UCSD-AML1 (cell line): ENCODE results near the gene PRDM16.
A peak's percentile ranks its signal among the peaks of the same experiment; 100 is the strongest.

Source experiments
- DNase-seq: peaks from one replicate; lab custom pipeline; 2025; ENCODE audit not compliant: unreplicated experiment; lab: John Stamatoyannopoulos, UW

The PRDM16 gene

DNA sequence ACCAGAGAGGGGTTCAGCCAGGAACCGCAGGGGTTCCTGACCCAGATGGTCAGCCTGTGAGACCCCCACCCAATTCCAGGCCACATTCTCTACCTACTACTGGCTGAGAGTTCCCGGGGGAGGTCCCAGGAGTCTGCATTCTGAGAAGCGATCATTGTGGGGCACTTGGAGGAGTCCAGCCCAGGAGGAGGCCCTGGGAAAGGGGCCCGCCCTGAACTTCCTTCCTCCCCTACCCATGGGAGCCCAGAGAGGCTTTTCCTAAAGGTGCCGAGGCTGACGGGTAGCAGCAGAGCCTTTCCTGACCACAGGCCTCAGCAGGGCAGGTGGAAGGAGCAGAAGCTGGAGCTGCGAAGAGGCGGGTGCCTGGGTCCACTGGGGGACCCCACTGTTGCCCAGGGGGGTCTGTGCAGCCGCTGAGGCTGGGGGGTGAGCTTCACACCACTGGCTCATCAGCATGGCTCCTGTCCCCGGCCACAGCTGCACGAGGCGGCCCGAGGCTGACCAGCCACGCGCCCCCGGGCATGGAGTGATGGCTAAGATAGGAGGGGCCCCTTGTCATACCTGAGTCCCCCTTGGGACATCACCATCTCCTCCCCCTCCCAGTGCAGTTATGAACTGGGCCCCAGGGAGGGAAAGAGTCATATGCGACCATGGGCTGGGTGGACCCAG, 127.7 kb downstream of the PRDM16 start:
- peak; percentile 61 for DNase-seq

DNA sequence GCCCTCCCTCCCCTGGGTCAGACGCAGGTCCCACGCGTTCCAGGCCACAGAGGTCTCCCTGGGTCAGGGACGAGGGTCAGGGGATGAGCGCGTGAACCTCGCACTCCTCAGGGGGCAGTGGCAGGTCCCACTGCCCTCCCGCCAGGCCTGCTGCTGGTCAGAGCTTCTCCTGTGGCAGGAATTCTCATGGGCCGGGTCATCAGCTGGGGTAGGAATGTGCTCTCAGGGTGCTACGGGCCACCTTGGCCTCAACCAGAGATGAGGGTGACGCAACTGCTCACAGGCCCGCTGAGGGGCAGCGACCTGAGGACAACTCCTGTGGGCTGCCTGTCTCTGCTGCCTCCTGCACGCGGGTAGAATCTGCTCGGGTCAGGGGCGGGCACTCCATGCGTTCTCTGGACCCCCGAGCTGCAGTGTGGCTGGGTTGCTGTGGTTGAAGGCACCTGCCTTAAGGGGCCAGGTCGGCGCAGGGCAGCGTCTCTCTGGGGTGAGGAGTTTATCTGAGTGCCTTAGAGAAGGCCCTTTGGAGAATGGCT, 128.8 kb downstream of the PRDM16 start:
- no peak for DNase-seq

DNA sequence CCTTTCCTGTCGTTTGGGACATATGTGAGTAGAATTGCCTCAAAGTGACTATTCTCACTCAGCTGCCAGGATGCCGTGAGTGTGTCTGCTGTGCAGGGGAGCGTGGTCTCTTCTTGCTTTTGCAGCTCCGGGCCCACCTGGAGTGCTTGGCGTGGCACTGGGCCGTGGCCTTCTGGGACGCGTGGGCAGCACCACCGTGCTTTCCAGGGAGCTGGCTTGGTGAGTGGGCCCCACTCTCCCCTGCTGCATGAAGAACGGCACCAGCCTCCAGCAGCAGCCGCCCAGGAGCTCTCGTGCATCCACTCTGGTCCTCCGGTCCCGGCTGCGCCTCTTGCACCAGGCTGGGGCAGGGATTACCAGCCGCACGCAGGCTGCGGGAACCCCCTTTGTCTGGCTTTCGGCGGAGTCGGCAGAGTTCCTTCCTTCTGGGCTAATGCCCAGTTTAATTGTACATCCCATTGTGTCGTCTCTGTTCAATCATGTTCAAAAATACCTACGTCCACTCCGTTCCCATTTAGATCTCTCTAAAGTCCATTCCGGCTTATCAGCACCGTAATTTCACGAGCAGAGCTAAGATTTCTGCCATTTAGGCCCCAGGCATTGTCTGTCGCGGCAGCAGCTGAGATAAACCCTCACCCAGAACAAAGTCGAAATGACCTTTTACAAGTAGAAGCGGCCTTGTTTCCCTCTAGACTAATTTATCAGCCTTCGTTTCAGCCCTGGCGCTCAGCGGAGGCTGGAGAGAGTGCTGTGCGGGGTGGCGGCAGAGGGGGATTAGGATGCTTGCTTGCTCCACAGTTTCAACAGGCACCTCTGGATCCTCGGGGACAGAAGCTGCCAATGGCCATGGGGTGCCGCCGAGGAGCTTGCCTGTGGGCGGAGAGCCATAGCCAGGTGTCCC, 129.6 kb downstream of the PRDM16 start:
- no peak for DNase-seq

DNA sequence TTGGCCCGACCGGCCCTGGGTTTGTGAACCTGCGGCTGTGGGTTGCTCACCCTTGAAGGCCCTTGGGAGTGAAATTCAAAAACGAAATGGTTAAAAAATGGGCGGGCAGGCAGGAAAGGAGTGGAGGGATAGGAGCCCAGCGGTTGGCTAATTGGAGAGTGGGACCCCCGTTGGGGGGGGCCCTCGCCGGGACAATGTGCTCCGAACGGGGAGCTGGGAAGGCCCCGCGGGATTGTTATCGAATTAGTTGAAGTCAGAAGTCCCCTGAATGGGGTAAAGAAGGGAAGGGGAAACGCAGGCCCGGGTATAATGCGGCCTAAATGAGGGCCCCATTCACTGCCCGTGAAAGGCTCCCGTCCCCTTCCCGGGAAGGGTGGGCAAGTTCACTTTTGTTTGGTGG, 135.7 kb downstream of the PRDM16 start:
- no peak for DNase-seq

DNA sequence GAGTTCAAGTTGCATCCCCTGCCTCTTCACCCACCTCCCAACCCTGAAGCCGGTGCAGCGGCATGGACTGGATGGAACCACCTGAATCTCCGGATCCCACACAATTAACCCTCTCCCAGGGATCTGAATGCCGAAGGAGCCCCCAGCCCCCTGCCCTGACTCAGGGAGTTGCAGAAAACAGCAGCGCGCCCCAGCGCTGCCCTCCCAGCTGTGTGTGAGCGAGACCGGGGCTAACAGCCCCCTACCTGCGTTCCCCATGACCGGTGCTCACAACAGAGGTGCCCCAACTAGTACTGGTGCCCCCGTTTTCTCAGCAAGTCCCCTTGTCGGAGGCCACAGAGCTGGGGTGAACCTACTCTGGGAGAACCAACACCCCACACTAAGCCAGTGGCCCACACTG, 136.8 kb downstream of the PRDM16 start:
- DNase-seq = no peak

DNA sequence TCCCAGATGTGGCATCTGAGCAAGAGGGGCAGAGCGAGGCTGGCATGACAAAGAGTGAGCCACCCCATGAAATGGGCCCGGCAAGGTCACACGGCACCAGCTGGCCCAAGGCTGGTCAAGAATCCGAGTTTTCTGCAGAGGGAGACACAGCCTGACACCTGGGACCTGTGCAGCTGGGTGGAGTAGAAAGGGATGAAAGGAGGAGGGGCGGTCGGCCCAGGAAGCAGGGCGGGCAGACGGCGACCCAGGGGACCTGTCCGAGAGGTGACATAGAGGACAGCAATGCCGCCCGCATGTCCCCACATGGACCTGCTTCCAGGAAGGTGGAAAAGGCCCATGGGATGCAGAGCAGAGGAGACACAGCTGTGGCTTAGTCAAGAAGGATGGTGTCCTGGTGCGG, 137.7 kb downstream of the PRDM16 start:
- no peak for DNase-seq

DNA sequence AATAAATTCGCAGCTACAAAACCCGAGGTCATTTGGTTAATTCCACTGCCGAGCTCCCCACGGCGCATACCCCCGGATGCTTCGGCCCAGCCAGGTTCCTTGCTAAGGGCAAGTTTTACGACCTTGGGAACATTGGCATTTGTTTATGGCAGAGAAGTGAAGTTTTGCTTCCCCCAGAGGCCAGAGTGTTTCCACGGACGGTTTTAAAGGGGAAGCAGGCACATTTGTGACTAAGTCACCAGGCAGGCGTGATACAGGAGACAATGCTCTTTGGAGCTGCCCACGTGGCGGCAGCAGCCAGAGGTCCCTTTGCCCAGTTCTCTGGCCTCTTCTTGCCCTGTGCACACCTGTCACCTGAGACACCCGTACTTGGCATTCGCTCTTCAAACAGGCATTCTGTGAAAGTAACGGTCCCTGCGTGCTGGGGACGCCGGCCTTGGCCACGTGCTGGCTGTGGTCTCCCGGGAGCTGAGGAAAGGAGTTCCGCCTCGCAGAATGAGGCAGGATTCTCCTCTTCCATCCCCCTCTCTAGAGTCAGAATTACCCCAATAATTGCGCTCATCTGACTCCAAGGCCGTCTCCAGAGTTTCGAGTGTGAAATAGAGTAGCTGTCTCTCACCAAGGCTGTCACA, 138.3 kb downstream of the PRDM16 start:
- DNase-seq = no peak

DNA sequence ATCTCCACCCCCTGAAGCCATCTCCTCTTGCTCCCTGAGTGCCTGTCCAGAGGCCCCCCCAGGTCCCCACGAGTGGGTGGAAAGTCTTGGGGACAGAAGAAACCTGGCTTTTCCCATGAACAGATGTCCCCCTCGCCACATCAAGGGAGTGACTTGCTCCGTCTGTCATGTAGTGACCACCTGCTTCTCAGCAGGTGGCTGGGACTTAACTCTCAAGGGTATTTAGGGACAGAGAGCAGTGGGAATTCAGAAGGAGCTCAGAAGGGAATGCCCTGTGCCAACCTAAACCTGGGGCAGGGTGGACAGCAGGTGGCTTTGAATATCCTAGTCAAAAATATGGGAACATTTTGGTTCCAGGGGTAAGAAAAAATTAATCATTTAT, 139.8 kb downstream of the PRDM16 start:
- no peak for DNase-seq

DNA sequence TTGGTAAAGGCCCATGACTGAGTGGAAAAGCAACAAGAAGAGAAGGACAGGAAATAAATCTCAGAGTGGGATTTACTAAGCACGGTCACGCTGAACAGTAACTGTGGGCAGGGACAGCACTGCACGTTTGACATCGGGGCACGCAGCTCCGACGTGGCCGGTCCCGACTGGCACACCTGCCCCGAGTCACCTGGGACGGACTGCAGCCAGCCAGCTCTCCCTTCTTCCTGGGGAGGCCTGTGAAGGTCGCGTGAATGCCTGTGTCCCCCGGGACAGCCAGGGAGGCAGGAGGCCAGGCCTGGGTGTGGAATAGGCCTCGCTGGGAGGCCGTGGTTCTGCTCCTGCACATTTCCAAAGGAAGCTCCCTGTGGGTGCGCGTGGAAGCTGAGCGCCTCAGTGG, 140.2 kb downstream of the PRDM16 start:
- no peak for DNase-seq

DNA sequence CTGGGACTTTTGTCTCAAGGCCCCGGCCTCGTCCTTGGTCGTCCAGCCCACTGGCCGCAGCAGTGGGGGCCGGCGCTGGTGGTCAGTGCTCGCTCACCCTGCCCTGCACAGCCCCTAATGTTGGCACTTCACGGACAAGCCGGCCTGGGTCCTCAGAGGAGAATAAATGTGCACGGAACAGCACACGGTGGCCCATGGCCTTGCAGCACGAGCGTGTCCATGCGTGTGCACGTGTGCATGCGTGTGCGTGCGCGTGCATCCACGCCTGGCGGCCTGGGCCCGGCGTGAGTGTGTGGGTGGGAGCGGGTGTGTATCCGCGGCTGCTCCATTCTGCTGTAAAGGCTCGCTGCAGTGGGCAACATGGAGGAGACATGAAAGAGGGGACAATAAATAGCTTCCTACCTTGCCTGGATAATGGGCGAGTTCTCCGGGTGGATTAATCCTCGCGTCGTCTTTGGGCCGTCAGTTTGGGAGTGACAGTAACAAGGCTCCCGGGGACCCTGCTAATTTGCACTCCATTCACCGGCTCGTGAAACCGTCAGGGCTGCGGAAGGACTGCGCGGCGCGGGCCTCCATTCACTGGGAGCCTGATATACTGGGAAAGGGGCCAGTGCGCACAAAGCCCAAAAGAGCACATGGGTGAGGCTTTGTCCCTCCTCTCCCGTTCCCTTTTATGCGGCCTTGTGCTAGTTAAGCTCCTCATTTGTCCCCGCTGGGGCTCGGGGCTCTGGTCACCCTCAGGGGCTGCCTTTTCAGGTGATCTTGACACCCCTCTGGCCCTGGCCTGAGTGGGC, 142.8 kb downstream of the PRDM16 start:
- DNase-seq = no peak

DNA sequence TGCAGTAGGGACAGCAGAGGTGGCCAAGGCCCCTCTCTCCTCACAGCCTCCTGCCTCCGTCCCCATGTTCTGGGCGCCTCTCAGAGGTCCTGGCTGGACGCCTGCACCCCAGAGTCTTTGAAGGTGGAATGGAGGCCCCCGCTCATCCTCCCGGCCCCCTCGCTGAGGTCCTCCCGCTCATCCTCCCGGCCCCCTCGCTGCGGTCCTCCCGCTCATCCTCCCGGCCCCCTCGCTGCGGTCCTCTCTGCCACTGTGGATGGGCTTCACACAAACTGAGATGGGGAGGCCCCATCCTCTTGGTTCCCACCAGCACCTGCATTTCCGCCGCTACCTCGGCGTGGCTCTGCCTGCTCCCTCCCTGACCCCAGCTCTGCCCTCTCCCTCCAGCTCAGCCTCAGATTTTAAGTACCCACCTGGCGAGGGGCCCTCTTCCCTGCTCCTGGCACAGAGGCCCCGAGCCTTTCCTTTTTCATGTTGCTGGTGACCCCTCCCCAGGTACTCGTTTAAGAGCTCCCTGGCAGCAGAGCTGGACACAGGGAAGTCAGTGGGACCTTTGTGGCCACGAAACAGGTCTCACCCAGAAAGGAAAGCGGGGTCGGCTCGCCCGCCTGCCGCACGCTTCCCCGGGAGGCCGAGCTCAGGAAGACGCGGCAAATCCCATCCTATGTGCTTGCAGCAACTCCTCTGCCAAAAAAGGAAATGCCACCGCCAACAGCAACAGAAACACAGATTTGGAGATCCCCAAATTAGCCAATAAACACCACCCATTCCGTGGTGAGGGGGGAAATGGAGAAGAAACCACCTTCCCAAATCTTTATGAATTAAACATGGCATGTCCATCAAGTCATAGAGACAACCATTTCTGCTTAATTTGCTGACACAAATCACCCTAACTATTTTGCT, 143.7 kb downstream of the PRDM16 start:
- DNase-seq = no peak

DNA sequence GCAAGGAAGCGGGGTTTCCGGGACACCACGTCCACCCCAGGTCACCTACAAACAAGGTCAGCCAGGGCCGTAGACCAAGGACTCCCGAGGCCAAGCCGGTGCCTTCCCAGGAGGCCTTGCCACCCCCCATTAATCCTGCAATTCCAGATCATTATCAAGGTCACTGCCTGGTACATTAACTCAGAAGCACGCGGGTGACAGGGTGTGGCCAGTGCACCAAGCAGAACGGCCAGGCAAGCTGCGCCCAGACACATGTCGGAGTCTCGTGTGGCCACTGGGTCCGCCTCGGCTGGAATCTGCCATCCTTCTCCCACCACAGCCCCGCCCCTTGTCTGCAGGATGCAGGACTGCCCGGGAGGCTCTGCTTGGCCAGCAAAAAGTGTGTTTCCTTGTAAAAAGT, 144.7 kb downstream of the PRDM16 start:
- no peak for DNase-seq

DNA sequence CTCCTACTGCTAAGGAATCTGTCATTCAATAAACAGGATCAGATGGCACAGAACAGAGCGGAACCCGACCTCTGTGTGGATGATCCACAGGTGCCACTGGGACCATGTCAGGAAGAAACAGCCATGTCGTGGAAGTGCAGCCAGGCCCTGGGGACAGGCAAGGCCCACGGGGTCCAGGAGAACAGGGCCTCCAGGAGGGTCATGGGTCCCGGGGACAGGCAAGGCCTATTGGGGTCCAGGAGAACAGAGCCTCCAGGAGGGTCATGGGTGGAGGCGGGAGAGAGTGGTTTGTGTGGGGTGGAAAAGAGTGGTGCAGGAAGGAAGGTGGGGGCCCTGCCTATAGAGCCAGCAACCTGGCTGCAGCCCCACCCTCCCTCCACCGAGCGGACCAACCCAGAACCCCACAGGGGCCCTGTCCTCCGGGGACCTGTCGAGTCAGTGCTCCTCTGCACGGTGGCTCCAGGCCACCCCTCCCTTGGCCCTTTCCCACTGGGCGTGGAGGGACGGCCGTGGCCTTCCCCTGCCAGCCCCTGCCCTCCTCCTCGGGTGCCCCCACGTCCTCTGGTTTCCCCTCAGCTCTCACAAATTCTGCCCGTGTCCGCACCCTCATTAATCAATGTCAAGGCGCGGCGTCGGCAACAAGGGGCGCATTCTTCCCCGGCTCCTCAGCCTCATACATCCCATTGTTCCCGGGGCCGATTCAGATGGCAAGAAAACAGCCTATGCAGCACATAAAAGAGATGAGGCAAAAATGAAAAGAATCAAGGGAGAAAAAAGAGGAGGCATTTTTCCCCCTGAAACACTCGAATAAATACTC, 146.4 kb downstream of the PRDM16 start:
- no peak for DNase-seq

DNA sequence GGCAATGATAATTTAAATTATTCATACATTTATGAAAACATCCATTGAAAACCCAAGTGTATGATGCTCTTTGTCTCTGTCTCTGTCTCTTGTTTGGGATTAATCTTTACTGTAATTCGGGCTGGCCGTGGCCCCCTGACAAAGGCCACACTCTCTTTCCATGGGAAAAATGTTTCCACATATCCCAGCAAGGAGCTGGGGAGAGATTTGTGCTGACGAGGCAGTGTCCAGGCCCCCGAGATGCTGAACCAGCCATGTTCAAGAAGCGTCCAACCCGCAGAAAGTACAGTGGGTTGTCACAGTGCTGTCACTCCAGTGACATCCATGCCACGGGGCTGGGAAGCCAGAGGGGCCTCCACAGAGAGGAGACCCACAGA, 147.0 kb downstream of the PRDM16 start:
- DNase-seq = no peak

DNA sequence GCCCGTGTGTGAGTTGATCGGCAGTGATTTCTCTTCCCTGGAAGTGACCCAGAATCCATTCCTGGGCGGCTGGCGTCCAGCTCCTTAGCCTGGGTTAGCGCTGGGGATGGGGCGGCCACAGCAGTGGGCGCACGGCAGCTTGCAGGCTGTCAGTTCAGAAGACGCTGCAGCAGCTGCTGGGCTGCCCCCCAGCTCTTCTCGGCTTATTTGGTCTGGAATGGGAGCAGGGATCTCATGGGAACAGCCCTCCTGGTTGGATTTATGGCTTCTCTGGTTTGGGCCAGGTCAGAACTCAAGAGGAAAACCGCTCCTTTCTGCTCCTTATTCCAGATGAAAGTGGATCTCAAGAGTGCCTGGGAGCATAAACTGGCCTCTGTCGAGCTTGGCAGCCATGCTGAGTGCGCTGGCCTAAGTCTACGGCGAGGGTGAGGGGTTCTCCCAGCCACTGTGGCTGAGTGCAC, 148.2 kb downstream of the PRDM16 start:
- no peak for DNase-seq

DNA sequence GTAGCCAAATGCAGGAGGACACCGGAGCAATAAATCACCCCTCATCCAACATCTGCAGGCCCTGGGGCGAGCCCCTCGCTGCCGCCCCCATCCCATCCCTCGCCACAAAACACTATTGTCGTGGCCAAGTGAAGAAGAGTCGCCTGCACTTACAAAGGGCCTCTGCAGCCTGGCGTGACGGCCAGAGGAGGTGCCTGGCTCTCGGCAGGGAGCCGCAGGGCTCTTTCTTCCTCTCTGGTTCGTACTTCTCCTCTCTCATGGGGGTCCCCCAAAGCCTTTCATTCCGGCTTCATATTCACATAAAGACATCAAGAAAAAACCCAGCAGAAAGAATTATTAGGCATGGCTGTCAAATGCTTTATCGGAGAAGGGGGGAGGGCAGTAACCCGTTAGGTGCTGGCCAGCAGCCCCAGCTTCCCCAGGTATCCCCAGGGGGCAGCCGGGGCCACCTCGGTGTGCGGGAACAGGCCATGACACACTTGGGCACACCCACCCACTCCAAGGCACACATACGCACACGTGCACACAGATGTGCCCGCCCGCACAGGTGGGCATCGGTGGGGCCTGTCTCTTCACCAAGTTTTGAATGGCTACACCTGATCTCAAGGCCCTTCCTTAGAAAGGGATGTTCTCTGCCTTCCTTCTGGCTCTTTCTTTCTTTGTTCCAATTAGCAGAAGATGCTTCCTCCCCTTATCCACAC, 149.1 kb downstream of the PRDM16 start:
- no peak for DNase-seq

DNA sequence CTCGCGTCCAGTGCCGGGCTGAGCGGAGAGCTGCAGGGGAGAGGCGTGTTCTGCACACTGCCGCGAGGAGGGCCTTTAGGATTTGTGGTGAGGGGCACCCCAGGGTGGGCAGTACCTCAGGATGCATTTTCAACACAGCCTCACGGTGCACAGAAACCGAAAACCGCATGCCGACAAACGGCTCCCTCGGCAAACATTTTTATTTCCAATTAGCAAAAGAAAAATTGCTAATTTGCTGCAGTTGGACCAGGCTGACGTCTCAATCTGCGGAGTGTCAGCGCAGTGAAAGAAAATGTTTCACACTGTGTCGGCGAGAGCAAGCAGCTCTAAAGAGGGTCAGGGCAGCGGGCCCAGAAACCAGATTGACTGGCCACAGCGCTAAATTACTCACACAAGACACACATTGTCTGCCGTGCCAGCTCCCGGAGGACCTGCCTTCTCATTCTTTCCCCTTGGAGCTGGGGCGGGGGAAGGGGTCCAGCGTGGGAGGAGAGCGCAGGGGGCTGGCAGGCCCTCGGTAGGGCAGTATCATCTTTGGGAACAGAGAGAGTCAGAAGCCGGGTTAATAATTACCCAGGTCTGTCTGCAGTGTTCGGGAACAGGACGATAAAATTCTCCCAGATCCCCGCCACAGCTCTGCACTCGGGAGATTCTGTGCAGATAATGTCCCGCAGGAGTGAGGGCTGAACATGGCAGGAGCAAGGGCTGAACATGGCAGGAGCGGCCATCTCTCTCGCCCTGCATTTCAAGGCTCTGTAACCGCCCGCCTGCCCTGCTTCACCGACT, 150.2 kb downstream of the PRDM16 start:
- no peak for DNase-seq
